Lung (tissue), 12 donors: ENCODE measurements around the gene FRMD5. TPM values are rescaled to one million over a fixed set of nuclear protein-coding genes. Genes with fewer than 3 reads are reported as not detected.

Source experiments
- ATAC-seq: fragments of 200-7000 bp; cut with Tn5 transposase; one replicate; pipeline ENCODE4 v1.9.1; 2020; ENCODE audit warnings: moderate number of reproducible peaks; ENCODE audit not compliant: insufficient read depth, low FRiP score
- DNase-seq, 3 donors: peaks; one replicate each; pipeline ENCODE4 v3.0.0-alpha.2; 2013 to 2017
- H3K27ac ChIP-seq, 2 donors: one replicate each; pipeline ENCODE4 v1.5.1; 2013; ENCODE audit warnings: mild to moderate bottlenecking in 2 of 2, moderate library complexity in 2 of 2, control low read depth in 1 of 2, inconsistent platforms in 1 of 2, low read depth in 1 of 2, low read length in 1 of 2
- H3K27me3 ChIP-seq, 3 donors: one replicate each; pipeline ENCODE4 v1.5.1; 2013; ENCODE audit warnings: low read length in 2 of 3; ENCODE audit not compliant: control insufficient read depth in 3 of 3, insufficient read depth in 3 of 3
- H3K36me3 ChIP-seq, 4 donors: one replicate each; pipeline ENCODE4 v1.5.1; 2013; ENCODE audit warnings: low read length in 4 of 4, mild to moderate bottlenecking in 1 of 4, moderate library complexity in 1 of 4; ENCODE audit not compliant: control insufficient read depth in 4 of 4, insufficient read depth in 4 of 4
- H3K4me1 ChIP-seq, 5 donors: one replicate each; pipeline ENCODE4 v1.5.1; 2013; ENCODE audit warnings: low read length in 5 of 5, mild to moderate bottlenecking in 2 of 5, moderate library complexity in 1 of 5; ENCODE audit not compliant: control insufficient read depth in 5 of 5, insufficient read depth in 5 of 5
- H3K4me3 ChIP-seq: one replicate; pipeline ENCODE4 v1.5.1; 2013; ENCODE audit warnings: mild to moderate bottlenecking, control low read depth, moderate library complexity
- H3K9ac ChIP-seq, 2 donors: one replicate each; pipeline ENCODE4 v1.5.1; 2013; ENCODE audit warnings: low read length in 2 of 2, control low read depth in 1 of 2; ENCODE audit not compliant: insufficient read depth in 1 of 2
- H3K9me3 ChIP-seq, 4 donors: one replicate each; pipeline ENCODE4 v1.5.1; 2013; ENCODE audit warnings: low read length in 3 of 4, mild to moderate bottlenecking in 1 of 4, moderate library complexity in 1 of 4; ENCODE audit not compliant: control insufficient read depth in 4 of 4, insufficient read depth in 3 of 4
- CTCF ChIP-seq: IDR thresholded peaks from 2 replicates; pipeline ENCODE4 v1.5.1; 2012; ENCODE audit warnings: mild to moderate bottlenecking; ENCODE audit errors: control extremely low read depth, extremely low read depth
- WGBS, 2 donors: extraction: QIAGEN DNeasy Blood & Tissue Kit; methylation state at CpG; one replicate each; pipeline ENCODE4 v1.1.7; 2013; 5-methylcytosine and 5-hydroxymethylcytosine counted together
- polyA plus RNA-seq, 2 donors: library from polyadenylated mRNA; stranded (reverse); fragments of 200-250 nt; gene quantifications; one replicate each; pipeline ENCODE4 v1.2.1, GENCODE V29; 2013
- total RNA-seq, 2 donors: library from RNA; depleted of rRNA in 1 of 2; stranded (reverse); fragments of >200 nt in 1 of 2; gene quantifications; one replicate each; pipeline ENCODE4 v1.2.1, GENCODE V29; 2014 to 2021
- donor health status: control.
- donor health status: control.
- donor health status: Bipolar disorder and iron deficiency.
- donor health status: healthy.
- donor health status: DM: yes; HTN: yes; CAD: no.

The FRMD5 gene
- total and polyA plus RNA-seq, 4 donors = 0.10 to 1.1 (median 0.67) TPM

GRCh38 chr15:43859546-43859945 is 335.5 kb downstream of the FRMD5 start:
- Histone ChIP-seq H3K4me1 (no peaks in the 10 kb centered on the region), H3K27ac (no peak overlapping the region), H3K27me3 (no peaks in the 10 kb centered on the region), H3K9me3 (no peaks in the 10 kb centered on the region), H3K36me3 (peaks cover 0 to 6% (median 5%) of the 10 kb centered on the region in 4 donors), H3K9ac (no peak overlapping the region), H3K4me3 (no peak overlapping the region)
- DNase-seq = no peak
- ATAC-seq = no peak
- no peak for TF ChIP-seq CTCF
- 70 to 80% methylated on average over 4 of the region's 4 CpGs for WGBS, 2 donors

GRCh38 chr15:43854801-43855200 is 340.3 kb downstream of the FRMD5 start:
- no peak overlapping the region for H3K27ac ChIP-seq
- 83 to 90% methylated on average over 6 of the region's 6 CpGs for WGBS, 2 donors
- no peak overlapping the region for H3K4me3 ChIP-seq
- no peaks in the 10 kb centered on the region for H3K27me3 ChIP-seq
- no peak overlapping the region for H3K9ac ChIP-seq
- ATAC-seq (no peak), DNase-seq (no peak)
- H3K36me3 ChIP-seq = peaks cover 0 to 6% (median 5%) of the 10 kb centered on the region in 4 donors
- TF ChIP-seq CTCF = no peak
- no peaks in the 10 kb centered on the region for H3K9me3 ChIP-seq
- peaks cover 0 to 1% (median 0%) of the 10 kb centered on the region in 5 donors for H3K4me1 ChIP-seq

GRCh38 chr15:43852607-43853006 is 342.5 kb downstream of the FRMD5 start:
- no peak overlapping the region for H3K4me3 ChIP-seq
- WGBS, 2 donors = 97% methylated on average over 4 of the region's 4 CpGs

More at GRCh38 chr15:43852607-43853006, 342.5 kb downstream of the FRMD5 start:
- TF ChIP-seq CTCF = no peak
- Histone ChIP-seq H3K36me3 (peaks cover 0 to 4% (median 3%) of the 10 kb centered on the region in 4 donors), H3K4me1 (peaks cover 0 to 1% (median 0%) of the 10 kb centered on the region in 5 donors), H3K27ac (no peak overlapping the region), H3K9ac (no peak overlapping the region), H3K9me3 (no peaks in the 10 kb centered on the region), H3K27me3 (no peaks in the 10 kb centered on the region)
- DNase-seq (no peak), ATAC-seq (no peak)
